Neural cell (in vitro differentiated cells): ENCODE results near the gene SNRPA1.

Experiments used
- EP300 ChIP-seq: fragments of 450-650 bp; conservative IDR thresholded peaks from 2 replicates; pipeline ENCODE4 v1.6.1; 2014; ENCODE audit warnings: antibody characterized with exemption, mild to moderate bottlenecking, moderate library complexity; ENCODE audit not compliant: poor library complexity, severe bottlenecking
- POLR2AphosphoS5 ChIP-seq: IDR thresholded peaks from 2 replicates; pipeline ENCODE4 v1.6.1; 2012
- TF ChIP-seq, protein P1 (sequence below): fragments of 450-650 bp; IDR thresholded peaks from 2 replicates; pipeline ENCODE4 v1.5.1; 2014; ENCODE audit warnings: antibody characterized with exemption, mild to moderate bottlenecking, moderate library complexity; ENCODE audit not compliant: poor library complexity, severe bottlenecking

DNA sequence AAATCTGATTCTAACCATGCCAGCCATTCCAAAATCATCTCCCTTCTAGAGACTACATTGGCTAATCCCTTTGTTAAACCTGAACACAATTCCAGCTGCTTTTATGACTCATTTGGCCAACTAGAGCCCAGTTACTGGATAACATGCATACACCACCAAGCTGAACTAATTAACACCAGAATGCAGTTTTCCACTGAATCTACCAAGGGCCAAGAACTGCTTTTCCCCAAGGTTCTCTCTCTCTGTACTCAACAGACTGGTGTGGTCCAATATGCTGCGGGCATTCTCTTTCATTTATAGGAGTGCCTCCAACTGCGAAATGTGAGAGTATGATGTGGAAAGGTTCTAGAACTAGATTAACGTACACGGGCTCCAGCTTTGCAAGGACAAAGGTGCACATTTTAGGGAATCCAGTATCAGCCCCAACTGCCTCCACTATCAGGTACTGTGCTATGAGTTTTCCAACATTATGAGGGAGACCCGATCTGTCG is 44.7 kb downstream of the SNRPA1 start:
- TF ChIP-seq, protein P1, sequence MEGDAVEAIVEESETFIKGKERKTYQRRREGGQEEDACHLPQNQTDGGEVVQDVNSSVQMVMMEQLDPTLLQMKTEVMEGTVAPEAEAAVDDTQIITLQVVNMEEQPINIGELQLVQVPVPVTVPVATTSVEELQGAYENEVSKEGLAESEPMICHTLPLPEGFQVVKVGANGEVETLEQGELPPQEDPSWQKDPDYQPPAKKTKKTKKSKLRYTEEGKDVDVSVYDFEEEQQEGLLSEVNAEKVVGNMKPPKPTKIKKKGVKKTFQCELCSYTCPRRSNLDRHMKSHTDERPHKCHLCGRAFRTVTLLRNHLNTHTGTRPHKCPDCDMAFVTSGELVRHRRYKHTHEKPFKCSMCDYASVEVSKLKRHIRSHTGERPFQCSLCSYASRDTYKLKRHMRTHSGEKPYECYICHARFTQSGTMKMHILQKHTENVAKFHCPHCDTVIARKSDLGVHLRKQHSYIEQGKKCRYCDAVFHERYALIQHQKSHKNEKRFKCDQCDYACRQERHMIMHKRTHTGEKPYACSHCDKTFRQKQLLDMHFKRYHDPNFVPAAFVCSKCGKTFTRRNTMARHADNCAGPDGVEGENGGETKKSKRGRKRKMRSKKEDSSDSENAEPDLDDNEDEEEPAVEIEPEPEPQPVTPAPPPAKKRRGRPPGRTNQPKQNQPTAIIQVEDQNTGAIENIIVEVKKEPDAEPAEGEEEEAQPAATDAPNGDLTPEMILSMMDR: no peak
- TF ChIP-seq POLR2AphosphoS5: no peak
- no peak for TF ChIP-seq EP300
